Parathyroid adenoma (tissue), 2 donors: ENCODE data around the gene EMILIN1.

Experiments used
- H2AFZ ChIP-seq: fragments of 300-600 bp; sonication (generic); one replicate; pipeline ENCODE4 v1.7.0; 2017; ENCODE audit warnings: antibody characterized with exemption, mild to moderate bottlenecking
- H3K27ac ChIP-seq: fragments of 300-600 bp; sonication (generic); one replicate; pipeline ENCODE4 v1.7.0; 2017
- H3K27me3 ChIP-seq: fragments of 300-600 bp; sonication (generic); one replicate; pipeline ENCODE4 v1.7.0; 2017; ENCODE audit warnings: low read length; ENCODE audit not compliant: control insufficient read depth, insufficient read depth
- H3K36me3 ChIP-seq: fragments of 300-600 bp; sonication (generic); one replicate; pipeline ENCODE4 v1.7.0; 2017; ENCODE audit warnings: low read length; ENCODE audit not compliant: control insufficient read depth, insufficient read depth
- H3K4me1 ChIP-seq: fragments of 300-600 bp; sonication (generic); one replicate; pipeline ENCODE4 v1.7.0; 2017; ENCODE audit warnings: control low read depth
- H3K4me2 ChIP-seq: fragments of 300-600 bp; sonication (generic); one replicate; pipeline ENCODE4 v1.7.0; 2017; ENCODE audit warnings: low read length
- H3K4me3 ChIP-seq: fragments of 300-600 bp; sonication (generic); one replicate; pipeline ENCODE4 v1.7.0; 2017; ENCODE audit warnings: low read depth, low read length
- H3K79me2 ChIP-seq: fragments of 300-600 bp; sonication (generic); one replicate; pipeline ENCODE4 v1.7.0; 2017; ENCODE audit warnings: control low read depth
- H3K9ac ChIP-seq: fragments of 300-600 bp; sonication (generic); one replicate; pipeline ENCODE4 v1.7.0; 2017; ENCODE audit warnings: mild to moderate bottlenecking
- H3K9me3 ChIP-seq: fragments of 300-600 bp; sonication (generic); one replicate; pipeline ENCODE4 v1.7.0; 2017; ENCODE audit warnings: low read length; ENCODE audit not compliant: control insufficient read depth
- CTCF ChIP-seq: fragments of 300-600 bp; sonication (generic); IDR thresholded peaks from one replicate; pipeline ENCODE4 v1.7.0; 2017; ENCODE audit warnings: antibody characterized with exemption, mild to moderate bottlenecking
- donor health status: primary hyperparathyroidism.

EMILIN1 gene

GRCh38 chr2:27079233-27080139 lies 1.1 kb downstream of the EMILIN1 start:
- Histone ChIP-seq H3K27ac (no peak overlapping the region), H3K9me3 (no peaks in the 10 kb centered on the region), H2AFZ (no peak overlapping the region), H3K27me3 (no peaks in the 10 kb centered on the region), H3K4me2 (no peak overlapping the region), H3K9ac (no peak overlapping the region), H3K4me1 (peaks cover 5% of the 10 kb centered on the region), H3K36me3 (no peaks in the 10 kb centered on the region), H3K79me2 (no peaks in the 10 kb centered on the region), H3K4me3 (no peak overlapping the region)
- TF ChIP-seq CTCF = no peak

- no peaks in the 10 kb centered on the region for H3K27me3 ChIP-seq
- no peak overlapping the region for H3K4me2 ChIP-seq
- no peaks in the 10 kb centered on the region for H3K36me3 ChIP-seq
- H3K4me1 ChIP-seq = peaks cover 7% of the 10 kb centered on the region
- H3K9me3 ChIP-seq = no peaks in the 10 kb centered on the region
- H3K27ac ChIP-seq = no peak overlapping the region
- H3K79me2 ChIP-seq = no peaks in the 10 kb centered on the region
- no peak overlapping the region for H3K4me3 ChIP-seq
- H2AFZ ChIP-seq = no peak overlapping the region
- no peak overlapping the region for H3K9ac ChIP-seq
- no peak for TF ChIP-seq CTCF
These were observed 1.7 kb downstream of the EMILIN1 start for GRCh38 chr2:27080140-27080469.

- no peaks in the 10 kb centered on the region for H3K27me3 ChIP-seq
- no peak overlapping the region for H3K9ac ChIP-seq
These were observed 2.2 kb downstream of the EMILIN1 start for GRCh38 chr2:27080603-27080936.

GRCh38 chr2:27081984-27082772 lies 3.8 kb downstream of the EMILIN1 start:
- H3K79me2 ChIP-seq = no peaks in the 10 kb centered on the region
- H3K9me3 ChIP-seq = no peaks in the 10 kb centered on the region
- H3K27ac ChIP-seq = peak overlapping the region; percentile 64
- no peak for TF ChIP-seq CTCF
- peak overlapping the region; percentile 65 for H2AFZ ChIP-seq
- no peak overlapping the region for H3K4me2 ChIP-seq
- H3K4me3 ChIP-seq = no peak overlapping the region
- no peaks in the 10 kb centered on the region for H3K27me3 ChIP-seq
- H3K36me3 ChIP-seq = no peaks in the 10 kb centered on the region
- H3K4me1 ChIP-seq = peaks cover 14% of the 10 kb centered on the region
- no peak overlapping the region for H3K9ac ChIP-seq

More at GRCh38 chr2:27080603-27080936, 2.2 kb downstream of the EMILIN1 start:
- no peak overlapping the region for H3K4me2 ChIP-seq
- H2AFZ ChIP-seq = peak overlapping the region; percentile 65
- no peaks in the 10 kb centered on the region for H3K79me2 ChIP-seq
- TF ChIP-seq CTCF = no peak
- no peaks in the 10 kb centered on the region for H3K9me3 ChIP-seq
- no peak overlapping the region for H3K4me3 ChIP-seq
- no peaks in the 10 kb centered on the region for H3K36me3 ChIP-seq
- H3K27ac ChIP-seq = no peak overlapping the region
- peaks cover 12% of the 10 kb centered on the region for H3K4me1 ChIP-seq
